Smooth muscle cell (in vitro differentiated cells): Measurements from ENCODE around the gene PRDM5. TPM values are rescaled to one million over a fixed set of nuclear protein-coding genes. Genes with fewer than 3 reads are reported as not detected.

Experiments used
- DNase-seq: peaks from one replicate; lab custom pipeline; 2025; ENCODE audit not compliant: unreplicated experiment; lab: John Stamatoyannopoulos, UW
- H2AFZ ChIP-seq: fragments of 200-600 bp; sonication (generic); 2 replicates; pipeline ENCODE4 v1.6.0; 2016; ENCODE audit warnings: antibody characterized with exemption, low read depth, mild to moderate bottlenecking
- H3F3A ChIP-seq: fragments of 200-600 bp; sonication (generic); 2 replicates; pipeline ENCODE4 v1.6.0; 2017; ENCODE audit warnings: antibody characterized with exemption, low read depth
- H3K27ac ChIP-seq: fragments of 200-600 bp; sonication (generic); 2 replicates; pipeline ENCODE4 v1.5.1; 2016; ENCODE audit warnings: low read depth, mild to moderate bottlenecking
- H3K27me3 ChIP-seq: fragments of 200-600 bp; sonication (generic); 2 replicates; pipeline ENCODE4 v1.6.1; 2016; ENCODE audit warnings: low read depth, mild to moderate bottlenecking
- H3K36me3 ChIP-seq: fragments of 200-600 bp; sonication (generic); 2 replicates; pipeline ENCODE4 v1.5.1; 2016; ENCODE audit warnings: low read depth
- H3K4me1 ChIP-seq: fragments of 200-600 bp; sonication (generic); 2 replicates; pipeline ENCODE4 v1.5.1; 2016; ENCODE audit warnings: low read depth
- H3K4me2 ChIP-seq: fragments of 200-600 bp; sonication (generic); 2 replicates; pipeline ENCODE4 v1.6.0; 2016; ENCODE audit warnings: mild to moderate bottlenecking
- H3K4me3 ChIP-seq: fragments of 200-600 bp; sonication (generic); 2 replicates; pipeline ENCODE4 v1.5.1; 2016; ENCODE audit warnings: mild to moderate bottlenecking
- H3K79me2 ChIP-seq: fragments of 200-600 bp; sonication (generic); 2 replicates; pipeline ENCODE4 v1.6.0; 2016; ENCODE audit warnings: low read depth, mild to moderate bottlenecking
- H3K9ac ChIP-seq: fragments of 200-600 bp; sonication (generic); 2 replicates; pipeline ENCODE4 v1.6.0; 2016; ENCODE audit warnings: low read depth
- H3K9me3 ChIP-seq: fragments of 200-600 bp; sonication (generic); replicated peaks from 2 replicates; pipeline ENCODE4 v1.5.1; 2016; ENCODE audit warnings: low read depth
- H4K20me1 ChIP-seq: fragments of 200-600 bp; sonication (generic); 2 replicates; pipeline ENCODE4 v1.6.0; 2016; ENCODE audit warnings: low read depth
- CTCF ChIP-seq: fragments of 200-600 bp; sonication (generic); IDR thresholded peaks from 2 replicates; pipeline ENCODE4 v1.5.1; 2017; ENCODE audit warnings: borderline replicate concordance, mild to moderate bottlenecking, antibody characterized with exemption; ENCODE audit not compliant: insufficient read depth, poor library complexity, severe bottlenecking
- WGBS: methylation state at CpG from one replicate; pipeline ENCODE4 v1.1.7; 2016; ENCODE audit warnings: low lambda C conversion rate; 5-methylcytosine and 5-hydroxymethylcytosine counted together
- polyA plus RNA-seq: library from polyadenylated mRNA; unstranded; fragments of >200 nt; fragmentation: Nextera tagmentation; extraction: Ambion mirVana; gene quantifications from 2 replicates; pipeline ENCODE4 v1.2.1, GENCODE V29; 2016
- total RNA-seq: library from RNA; depleted of rRNA; stranded (reverse); fragments of >200 nt; gene quantifications from 2 replicates; pipeline ENCODE4 v1.2.3, GENCODE V29; 2014

Gene PRDM5
- total and polyA plus RNA-seq, 2 experiments from 2014 or later: 3.3 to 8.6 TPM

GRCh38 chr4:120903419-120903818, 19.1 kb downstream of the PRDM5 start:
- H3K4me2 ChIP-seq: no peak overlapping the region
- no peak overlapping the region for H3K4me3 ChIP-seq
- no peak overlapping the region for H2AFZ ChIP-seq
- H3K27me3 ChIP-seq: no peaks in the 10 kb centered on the region
- H3K9me3 ChIP-seq: no peaks in the 10 kb centered on the region
- no peaks in the 10 kb centered on the region for H3K36me3 ChIP-seq
- TF ChIP-seq CTCF: no peak
- 98% methylated on average over 2 of the region's 2 CpGs for WGBS
- no peak overlapping the region for H3K27ac ChIP-seq
- H3F3A ChIP-seq: no peaks in the 10 kb centered on the region
- H4K20me1 ChIP-seq: no peaks in the 10 kb centered on the region
- no peak overlapping the region for H3K9ac ChIP-seq
- no peaks in the 10 kb centered on the region for H3K79me2 ChIP-seq
- DNase-seq: no peak
- no peaks in the 10 kb centered on the region for H3K4me1 ChIP-seq

- no peak for TF ChIP-seq CTCF
- no peak overlapping the region for H3K9ac ChIP-seq
- no peaks in the 10 kb centered on the region for H3K4me1 ChIP-seq
- H3K27ac ChIP-seq: no peak overlapping the region
- H2AFZ ChIP-seq: no peak overlapping the region
- no peak for DNase-seq
- no peaks in the 10 kb centered on the region for H3K79me2 ChIP-seq
- no peak overlapping the region for H3K4me2 ChIP-seq
- H3K27me3 ChIP-seq: no peaks in the 10 kb centered on the region
- no peak overlapping the region for H3K4me3 ChIP-seq
- H4K20me1 ChIP-seq: no peaks in the 10 kb centered on the region
- H3F3A ChIP-seq: no peaks in the 10 kb centered on the region
- H3K9me3 ChIP-seq: no peaks in the 10 kb centered on the region
- H3K36me3 ChIP-seq: no peaks in the 10 kb centered on the region
Measured at GRCh38 chr4:120902925-120903324, 19.6 kb downstream of the PRDM5 start.

- Histone ChIP-seq H4K20me1 (no peaks in the 10 kb centered on the region), H2AFZ (no peak overlapping the region), H3K36me3 (no peaks in the 10 kb centered on the region), H3K4me1 (no peaks in the 10 kb centered on the region), H3K4me2 (no peak overlapping the region), H3K27me3 (no peaks in the 10 kb centered on the region), H3K4me3 (no peak overlapping the region), H3K79me2 (no peaks in the 10 kb centered on the region), H3K9ac (no peak overlapping the region), H3F3A (no peaks in the 10 kb centered on the region), H3K27ac (no peak overlapping the region), H3K9me3 (no peaks in the 10 kb centered on the region)
- WGBS: 56% methylated on average over 1 of the region's 1 CpG
- TF ChIP-seq CTCF: no peak
- DNase-seq: no peak
Measured at GRCh38 chr4:120901731-120902130, 20.8 kb downstream of the PRDM5 start.

- Histone ChIP-seq H2AFZ (no peak overlapping the region), H3K9me3 (no peaks in the 10 kb centered on the region), H3F3A (no peaks in the 10 kb centered on the region), H3K79me2 (no peaks in the 10 kb centered on the region), H4K20me1 (no peaks in the 10 kb centered on the region), H3K4me2 (no peak overlapping the region), H3K27me3 (no peaks in the 10 kb centered on the region), H3K4me3 (no peak overlapping the region), H3K4me1 (no peaks in the 10 kb centered on the region), H3K9ac (no peak overlapping the region), H3K36me3 (no peaks in the 10 kb centered on the region), H3K27ac (no peak overlapping the region)
- TF ChIP-seq CTCF: no peak
- DNase-seq: no peak
- WGBS: 95% methylated on average over 4 of the region's 4 CpGs
Measured at GRCh38 chr4:120897981-120898719, 24.4 kb downstream of the PRDM5 start.
